H1 (cell line): ENCODE results near the gene SLC6A8. TPM values are rescaled to one million over a fixed set of nuclear protein-coding genes. Genes with fewer than 3 reads are reported as not detected.
"Not testable (repeated sequence)": the region's sequence is repeated elsewhere in the genome, so short reads cannot be mapped to it uniquely, and the experiment has no call there.

Source experiments
- CTCF ChIA-PET: fragments of 300-600 bp; sonication (Branson Sonifier 250); formaldehyde crosslinking; loops from one replicate; lab custom pipeline; 2021; ENCODE audit not compliant: partially characterized antibody; lab: Charles Lee
- POLR2A ChIA-PET: fragments of 300-600 bp; sonication (Branson Sonifier 250); formaldehyde crosslinking; loops from one replicate; lab custom pipeline; 2021; ENCODE audit warnings: inconsistent platforms; ENCODE audit not compliant: partially characterized antibody; lab: Charles Lee
- DNase-seq, 2 experiments: peaks; one replicate each; pipeline versions ENCODE4 v3.0.0 to v3.0.0-alpha.2; 2010 to 2022; ENCODE audit warnings: low spot score in 2 of 2, low read depth in 1 of 2, mixed read lengths in 1 of 2
- FAIRE-seq: peaks from 2 replicates; lab custom pipeline; 2011; peaks lifted over from hg19 to GRCh38; lab: Jason Lieb, UNC
- H2AFZ ChIP-seq: 2 replicates; pipeline ENCODE4 v1.8.1; 2012; ENCODE audit warnings: low read length, inconsistent platforms
- H2AK5ac ChIP-seq: 2 replicates; pipeline ENCODE4 v1.6.1; 2013; ENCODE audit warnings: low read depth, low read length
- H2BK120ac ChIP-seq: replicated peaks from 2 replicates; pipeline ENCODE3; 2013; ENCODE audit warnings: low read depth, low read length, inconsistent platforms
- H2BK12ac ChIP-seq: 2 replicates; pipeline ENCODE4 v1.6.1; 2013; ENCODE audit warnings: low read depth, low read length
- H2BK15ac ChIP-seq: 2 replicates; pipeline ENCODE4 v1.6.1; 2013; ENCODE audit warnings: low read length
- H2BK20ac ChIP-seq: 2 replicates; pipeline ENCODE4 v1.6.1; 2013; ENCODE audit warnings: low read length
- H2BK5ac ChIP-seq: 2 replicates; pipeline ENCODE4 v1.6.1; 2013; ENCODE audit warnings: low read depth, low read length
- H3K14ac ChIP-seq: 2 replicates; pipeline ENCODE4 v1.6.1; 2013; ENCODE audit warnings: inconsistent platforms; ENCODE audit not compliant: insufficient read length
- H3K18ac ChIP-seq: 2 replicates; pipeline ENCODE4 v1.6.1; 2013; ENCODE audit warnings: low read length; ENCODE audit errors: extremely low read depth
- H3K23ac ChIP-seq: 2 replicates; pipeline ENCODE4 v1.6.1; 2013; ENCODE audit warnings: inconsistent platforms; ENCODE audit not compliant: insufficient read length
- H3K23me2 ChIP-seq: 2 replicates; pipeline ENCODE4 v1.6.1; 2013; ENCODE audit warnings: low read depth, low read length
- H3K27ac ChIP-seq: 2 replicates; pipeline ENCODE4 v1.6.1; 2011; ENCODE audit warnings: low read depth, low read length, inconsistent platforms
- H3K27me3 ChIP-seq, 4 experiments: replicated peaks in 1 of 4; 1 replicate in 1 of 4; 2 replicates in 3 of 4; pipeline versions ENCODE4 v1.6.1 to v1.8.1; 2011 to 2013; ENCODE audit warnings: low read length in 3 of 4, mild to moderate bottlenecking in 3 of 4, inconsistent platforms in 2 of 4, mixed read lengths in 2 of 4, moderate library complexity in 1 of 4; ENCODE audit not compliant: control insufficient read depth in 3 of 4, insufficient read depth in 3 of 4; ENCODE audit errors: extremely low read depth in 1 of 4
- H3K36me3 ChIP-seq, 4 experiments: 2 replicates each; pipeline versions ENCODE4 v1.6.1 to v1.8.1; 2011 to 2013; ENCODE audit warnings: mild to moderate bottlenecking in 4 of 4, low read length in 3 of 4, moderate library complexity in 2 of 4, control low read depth in 1 of 4, inconsistent platforms in 1 of 4; ENCODE audit not compliant: insufficient read depth in 4 of 4, control insufficient read depth in 2 of 4
- H3K4ac ChIP-seq: replicated peaks from 2 replicates; pipeline ENCODE3; 2013; ENCODE audit warnings: low read length, low read depth, mixed read lengths, inconsistent platforms; ENCODE audit not compliant: insufficient read length
- H3K4me1 ChIP-seq, 4 experiments: replicated peaks in 1 of 4; 1 replicate in 1 of 4; 2 replicates in 3 of 4; pipeline versions ENCODE4 v1.6.1 to v1.8.1; 2011 to 2013; ENCODE audit warnings: low read length in 3 of 4, inconsistent platforms in 2 of 4, mixed read lengths in 1 of 4; ENCODE audit not compliant: insufficient read depth in 4 of 4, control insufficient read depth in 3 of 4
- H3K4me2 ChIP-seq, 2 experiments: 2 replicates each; pipeline versions ENCODE4 v1.6.1 to v1.8.1; 2011 to 2013; ENCODE audit warnings: low read depth in 2 of 2, low read length in 2 of 2, control low read depth in 1 of 2, inconsistent platforms in 1 of 2, mild to moderate bottlenecking in 1 of 2; ENCODE audit not compliant: insufficient read depth in 1 of 2
- H3K4me3 ChIP-seq, 4 experiments: fragments of 200-600, 300-600 bp in 1 of 4; sonication (generic), shearing (Covaris generic), sonication (Bioruptor Twin) in 1 of 4; 2 replicates each; pipeline versions ENCODE4 v1.5.1 to v1.8.1; 2011 to 2016; ENCODE audit warnings: low read length in 4 of 4, low read depth in 3 of 4, control low read depth in 2 of 4, inconsistent platforms in 2 of 4, mild to moderate bottlenecking in 2 of 4, mixed read lengths in 1 of 4, moderate library complexity in 1 of 4; ENCODE audit not compliant: insufficient read depth in 2 of 4; ENCODE audit errors: extremely low read depth in 1 of 4
- H3K56ac ChIP-seq: replicated peaks from 2 replicates; pipeline ENCODE3; 2013; ENCODE audit warnings: low read depth, mild to moderate bottlenecking, mixed read lengths, low read length, inconsistent platforms; ENCODE audit not compliant: insufficient read length
- H3K79me1 ChIP-seq: 2 replicates; pipeline ENCODE4 v1.6.1; 2013; ENCODE audit warnings: low read depth, low read length, control low read depth
- H3K79me2 ChIP-seq, 2 experiments: 2 replicates each; pipeline versions ENCODE4 v1.6.1 to v1.8.1; 2012 to 2013; ENCODE audit warnings: low read length in 2 of 2, mild to moderate bottlenecking in 2 of 2, inconsistent platforms in 1 of 2; ENCODE audit not compliant: insufficient read depth in 2 of 2, control insufficient read depth in 1 of 2
- H3K9ac ChIP-seq, 4 experiments: replicated peaks in 1 of 4; 1 replicate in 1 of 4; 2 replicates in 3 of 4; pipeline versions ENCODE4 v1.6.1 to v1.8.1; 2011 to 2013; ENCODE audit warnings: low read depth in 3 of 4, low read length in 3 of 4, control low read depth in 2 of 4, mild to moderate bottlenecking in 2 of 4, moderate library complexity in 2 of 4, inconsistent platforms in 1 of 4; ENCODE audit errors: extremely low read depth in 1 of 4
- H3K9me3 ChIP-seq, 2 experiments: 2 replicates each; pipeline versions ENCODE4 v1.6.1 to v1.8.1; 2012 to 2013; ENCODE audit warnings: mild to moderate bottlenecking in 2 of 2, moderate library complexity in 2 of 2, control low read depth in 1 of 2, inconsistent platforms in 1 of 2, low read depth in 1 of 2, low read length in 1 of 2, mixed read lengths in 1 of 2; ENCODE audit not compliant: insufficient read depth in 2 of 2
- H4K20me1 ChIP-seq, 2 experiments: replicated peaks in 1 of 2; 2 replicates each; pipeline versions ENCODE3 to v1.8.1; 2011 to 2013; ENCODE audit warnings: inconsistent platforms in 2 of 2, low read length in 2 of 2, mild to moderate bottlenecking in 1 of 2; ENCODE audit not compliant: insufficient read depth in 2 of 2, control insufficient read depth in 1 of 2
- H4K5ac ChIP-seq: 2 replicates; pipeline ENCODE4 v1.6.1; 2013; ENCODE audit warnings: low read length, low read depth, mixed read lengths, inconsistent platforms; ENCODE audit not compliant: insufficient read length
- H4K8ac ChIP-seq: 2 replicates; pipeline ENCODE4 v1.8.0; 2013; ENCODE audit warnings: mild to moderate bottlenecking, moderate library complexity, low read length, inconsistent platforms; ENCODE audit not compliant: insufficient read depth; ENCODE audit errors: extremely low read depth
- H4K91ac ChIP-seq: replicated peaks from 2 replicates; pipeline ENCODE3; 2013; ENCODE audit warnings: low read length, mixed read lengths, inconsistent platforms; ENCODE audit not compliant: insufficient read length
- WGBS, 2 experiments: shearing (Covaris generic) in 1 of 2; methylation state at CpG; one replicate each; pipeline versions ENCODE4 v1.1.6 to v1.1.7; 2013 to 2015; ENCODE audit warnings: low lambda C conversion rate in 2 of 2, mixed read lengths in 2 of 2, inconsistent platforms in 1 of 2, low coverage in 1 of 2, missing lambda C conversion rate in 1 of 2; ENCODE audit not compliant: insufficient replicate concordance in 2 of 2, insufficient coverage in 1 of 2, insufficient read length in 1 of 2; ENCODE audit errors: extremely low coverage in 1 of 2, missing lambda C conversion rate in 1 of 2; 5-methylcytosine and 5-hydroxymethylcytosine counted together
- polyA plus RNA-seq, 7 experiments: library from polyadenylated mRNA; depleted of rRNA in 3 of 7; stranded (reverse) in 5 of 7; unstranded in 2 of 7; fragments of >200 nt in 5 of 7; fragments of 200-250 nt in 2 of 7; gene quantifications; 1 replicate in 5 of 7; 2 replicates in 1 of 7; 4 replicates in 1 of 7; pipeline versions ENCODE4 v1.2.1 to v1.2.3, GENCODE V29; 2011 to 2013; ENCODE audit warnings: missing spikeins in 2 of 7, mixed read lengths in 2 of 7
- total RNA-seq: library from RNA; stranded (reverse); fragmentation: NEBNext Ultra II Directional; extraction: Animal tissue kit (Norgen Biotek cat#: 25700); gene quantifications from 2 replicates; pipeline ENCODE4 v1.2.1, GENCODE V29; 2021

The SLC6A8 gene
- total and polyA plus RNA-seq, 2 of the 8 experiments (the other 6 are each of a cell fraction or from before 2014, with no cell fraction given): 87.7 to 94.7 TPM

DNA sequence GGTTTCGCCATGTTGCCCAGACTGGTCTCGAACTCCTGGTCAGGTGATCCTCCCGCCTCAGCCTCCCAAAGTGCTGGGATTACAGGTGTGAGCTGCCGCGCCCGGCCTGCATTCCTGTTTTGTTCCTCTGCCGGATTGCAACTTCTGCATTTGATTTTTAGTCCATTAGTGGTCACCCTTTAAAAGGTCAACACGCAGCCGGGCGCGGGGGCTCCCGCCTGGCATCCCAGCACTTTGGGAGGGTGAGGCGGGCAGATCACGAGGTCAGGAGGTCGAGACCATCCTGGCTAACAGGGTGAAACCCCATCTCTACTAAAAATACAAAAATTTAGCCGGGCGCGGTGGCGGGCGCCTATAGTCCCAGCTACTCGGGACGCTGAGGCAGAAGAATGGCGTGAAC lies 42.4 kb downstream of the SLC6A8 start:
- H3K56ac ChIP-seq, H3K23me2 ChIP-seq, H3K4ac ChIP-seq, H2BK20ac ChIP-seq, H3K14ac ChIP-seq, H3K4me3 ChIP-seq, H3K27ac ChIP-seq, H3K4me2 ChIP-seq, DNase-seq, H4K91ac ChIP-seq, H4K5ac ChIP-seq, H3K36me3 ChIP-seq, H3K9me3 ChIP-seq, H2BK12ac ChIP-seq, H2BK120ac ChIP-seq, H4K20me1 ChIP-seq, FAIRE-seq, H2AFZ ChIP-seq, H3K9ac ChIP-seq, H3K18ac ChIP-seq, H2AK5ac ChIP-seq, H4K8ac ChIP-seq, H3K79me1 ChIP-seq, POLR2A ChIA-PET, H3K79me2 ChIP-seq, H3K27me3 ChIP-seq, H2BK5ac ChIP-seq, H2BK15ac ChIP-seq, H3K23ac ChIP-seq: not testable (repeated sequence)
- CTCF ChIA-PET: interaction anchor here (1.6 kb wide), 1 partner anchor 15 kb away, joined by 4 read pairs; no protein-coding TSS in a partner anchor
- H3K4me1 ChIP-seq: peaks cover 0 to 15% (median 9%) of the 10 kb centered on the region in 4 experiments; a peak in 6 of 7 replicates
- 91% methylated on average over 10 of the region's 23 CpGs; no CpG with 5 or more reads in 1 of the 2 experiments for WGBS, 2 experiments
